Ecto neural progenitor cell (in vitro differentiated cells): ENCODE data around the gene ABHD2.
"Not testable (repeated sequence)": the region's sequence is repeated elsewhere in the genome, so short reads cannot be mapped to it uniquely, and the experiment has no call there.

Experiments
- DNase-seq: peaks from one replicate; pipeline ENCODE4 v3.0.0-alpha.2; 2018; ENCODE audit warnings: low spot score

Gene ABHD2

DNA sequence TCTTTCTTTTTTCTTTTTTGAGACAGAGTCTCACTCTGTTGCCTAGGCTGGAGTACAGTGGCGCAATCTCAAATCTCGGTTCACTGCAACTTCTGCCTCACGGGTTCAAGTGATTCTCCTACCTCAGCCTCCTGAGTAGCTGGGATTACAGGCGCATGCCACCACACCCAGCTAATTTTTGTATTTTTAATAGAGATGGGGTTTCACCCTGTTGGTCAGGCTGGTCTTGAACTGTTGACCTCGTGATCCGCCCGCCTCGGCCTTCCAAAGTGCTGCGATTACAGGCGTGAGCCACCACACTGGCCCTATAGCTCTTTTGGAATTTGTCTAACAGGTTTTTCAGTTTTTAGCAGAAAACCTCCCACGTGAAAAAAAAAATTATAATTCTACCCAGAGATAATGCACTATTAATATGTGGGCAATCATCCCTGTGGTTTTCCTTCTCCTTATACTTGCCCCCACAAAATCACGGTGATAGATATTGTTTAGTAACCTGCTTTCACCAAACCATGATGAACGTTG, 32.3 kb downstream of the ABHD2 start:
- DNase-seq: not testable (repeated sequence)

DNA sequence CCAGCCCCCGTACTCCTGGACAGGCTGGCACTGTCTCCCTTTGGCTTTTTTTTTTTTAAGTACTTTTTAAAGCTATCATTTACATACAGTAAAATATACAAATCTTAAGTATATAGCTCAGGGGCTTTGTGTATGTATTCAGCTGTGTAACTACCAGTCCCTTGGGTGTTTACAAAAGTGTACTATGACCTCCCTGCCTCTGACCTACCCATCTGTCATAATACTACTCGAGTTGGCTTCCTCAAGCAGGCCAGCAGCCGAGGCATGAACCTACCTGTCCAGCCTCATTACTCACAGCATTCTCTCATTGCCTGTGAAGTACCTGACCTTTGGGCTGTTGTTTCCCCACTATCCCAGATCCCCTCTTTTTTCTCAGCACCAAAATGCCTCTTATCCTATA, 33.2 kb downstream of the ABHD2 start:
- DNase-seq: no peak

DNA sequence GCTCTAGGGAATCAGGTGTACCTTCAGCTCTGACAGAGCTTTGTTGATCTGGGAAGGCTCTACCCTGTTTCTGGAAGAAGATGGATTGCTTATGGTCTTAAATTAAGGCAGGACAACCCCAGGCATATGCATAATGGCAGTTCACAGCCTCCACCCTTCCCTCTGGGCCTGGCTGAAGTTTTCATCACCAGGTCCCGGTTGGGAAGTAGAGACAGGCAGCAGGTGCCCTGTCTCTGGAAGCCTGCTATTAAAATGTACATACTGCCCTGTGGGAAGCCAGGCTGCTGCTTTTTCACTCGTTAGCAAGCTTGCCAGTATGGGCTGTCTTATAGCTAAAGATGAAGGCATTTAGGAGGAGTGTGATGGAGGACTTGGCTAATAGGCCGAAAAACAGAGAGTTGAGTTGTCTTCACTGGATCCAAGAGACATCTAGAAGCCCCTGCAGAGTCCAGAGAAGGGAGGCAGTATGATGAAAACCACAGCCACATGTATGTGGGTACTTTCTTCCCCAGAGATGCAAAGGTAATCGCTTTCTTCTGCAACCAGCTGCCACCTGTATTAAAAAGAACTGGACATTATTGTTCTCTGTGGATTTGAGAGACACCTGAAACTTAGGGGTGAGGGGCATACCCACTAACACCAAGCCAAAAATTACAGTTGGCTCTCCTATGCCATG, 34.4 kb downstream of the ABHD2 start:
- DNase-seq: no peak

DNA sequence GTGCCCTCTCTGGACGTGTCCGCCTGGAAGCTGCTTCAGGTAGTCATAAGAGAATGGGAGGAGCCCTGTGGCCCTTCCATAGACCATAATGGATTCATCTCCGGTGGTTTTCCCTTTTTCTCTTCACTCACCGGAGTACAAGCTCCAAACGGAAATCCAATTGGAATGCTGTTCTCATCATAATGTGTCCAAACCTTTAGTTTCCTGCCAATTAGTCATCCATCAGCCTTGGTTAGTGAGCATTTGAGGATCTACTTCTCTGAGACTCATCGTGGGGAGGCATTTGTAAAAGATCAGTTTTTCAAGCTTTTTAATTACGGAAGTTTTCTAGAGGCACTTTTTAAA, 34.9 kb downstream of the ABHD2 start:
- DNase-seq: no peak

DNA sequence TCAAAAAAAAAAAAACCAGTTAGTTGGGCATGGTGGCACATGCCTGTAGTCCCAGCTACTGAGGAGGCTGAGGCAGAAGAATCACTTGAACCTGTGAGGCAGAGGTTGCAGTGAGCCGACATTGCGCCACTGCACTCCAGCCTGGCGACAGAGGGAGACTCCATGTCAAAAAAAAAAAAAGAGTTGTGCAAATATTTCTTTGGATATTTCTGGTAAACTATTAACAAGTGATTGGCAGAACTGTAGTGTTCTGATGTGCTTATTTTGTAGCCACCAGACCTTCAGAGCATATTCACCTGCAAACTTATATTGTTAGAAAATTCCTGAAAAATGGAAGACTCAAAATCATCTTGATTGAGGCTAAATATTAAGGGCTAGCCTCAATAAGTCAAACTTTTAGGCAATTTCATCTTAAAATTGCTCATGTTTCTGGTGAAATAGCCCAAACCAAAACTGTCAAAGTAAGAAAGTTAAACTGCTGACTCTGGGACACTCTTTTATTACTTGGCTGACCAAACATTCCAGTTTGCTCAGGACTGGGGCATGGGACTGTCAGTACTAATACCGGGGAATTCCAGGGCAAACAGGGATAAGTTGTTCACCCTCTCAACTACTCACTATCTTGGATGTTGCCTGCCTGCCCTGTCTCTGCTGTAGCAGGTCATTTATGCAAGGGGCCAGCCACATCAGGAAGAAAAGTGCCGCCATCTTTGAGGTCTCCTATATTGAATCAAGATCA, 37.0 kb downstream of the ABHD2 start:
- no peak for DNase-seq

DNA sequence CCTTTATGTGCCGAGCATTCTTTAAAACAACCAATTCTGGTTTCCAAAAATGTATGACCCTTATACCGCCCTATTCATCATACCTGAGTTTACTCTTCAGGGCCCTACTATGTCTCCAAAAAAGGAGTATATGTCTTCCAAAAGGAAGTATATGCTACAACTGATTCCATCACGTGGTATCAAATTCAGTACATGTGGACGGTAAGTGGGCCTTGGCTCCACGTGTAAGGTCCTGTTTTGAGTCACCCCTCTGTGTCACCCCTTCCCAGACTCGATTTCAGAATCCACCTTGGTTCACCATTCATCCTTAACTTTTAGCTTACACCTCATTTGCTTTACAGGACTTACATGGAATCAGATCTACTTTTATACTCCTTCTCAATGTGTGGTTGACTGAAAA, 37.8 kb downstream of the ABHD2 start:
- DNase-seq: no peak

DNA sequence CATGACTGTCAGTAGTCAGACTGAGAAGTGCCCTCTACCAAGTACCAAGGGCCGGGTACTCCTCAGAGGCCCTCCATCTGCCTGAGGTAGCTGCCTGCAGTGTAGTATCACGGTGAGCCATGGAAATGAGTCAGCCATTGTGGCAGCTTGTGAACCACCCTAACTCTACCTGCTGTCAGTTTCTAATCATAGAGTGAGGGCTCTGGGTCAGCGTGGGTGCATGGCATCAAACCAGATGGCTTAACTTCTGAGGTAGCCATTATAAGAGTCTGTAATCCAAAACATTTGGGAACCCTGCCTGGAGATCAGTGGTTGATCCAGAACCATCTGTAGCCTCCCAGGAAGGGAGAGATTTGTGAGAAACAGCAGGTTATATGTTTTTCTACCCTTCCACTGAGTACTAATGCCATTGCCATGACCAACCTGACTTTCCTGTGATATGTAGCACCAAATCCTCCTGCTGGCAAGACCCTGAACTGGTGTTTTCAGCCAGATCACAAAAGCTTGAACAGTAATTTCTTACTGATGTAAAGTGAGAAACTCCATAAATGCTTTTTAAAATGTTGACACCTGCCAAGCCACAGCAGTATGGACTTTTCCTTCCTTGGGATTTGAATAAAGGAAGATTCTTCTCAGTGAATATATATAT, 38.9 kb downstream of the ABHD2 start:
- no peak for DNase-seq

DNA sequence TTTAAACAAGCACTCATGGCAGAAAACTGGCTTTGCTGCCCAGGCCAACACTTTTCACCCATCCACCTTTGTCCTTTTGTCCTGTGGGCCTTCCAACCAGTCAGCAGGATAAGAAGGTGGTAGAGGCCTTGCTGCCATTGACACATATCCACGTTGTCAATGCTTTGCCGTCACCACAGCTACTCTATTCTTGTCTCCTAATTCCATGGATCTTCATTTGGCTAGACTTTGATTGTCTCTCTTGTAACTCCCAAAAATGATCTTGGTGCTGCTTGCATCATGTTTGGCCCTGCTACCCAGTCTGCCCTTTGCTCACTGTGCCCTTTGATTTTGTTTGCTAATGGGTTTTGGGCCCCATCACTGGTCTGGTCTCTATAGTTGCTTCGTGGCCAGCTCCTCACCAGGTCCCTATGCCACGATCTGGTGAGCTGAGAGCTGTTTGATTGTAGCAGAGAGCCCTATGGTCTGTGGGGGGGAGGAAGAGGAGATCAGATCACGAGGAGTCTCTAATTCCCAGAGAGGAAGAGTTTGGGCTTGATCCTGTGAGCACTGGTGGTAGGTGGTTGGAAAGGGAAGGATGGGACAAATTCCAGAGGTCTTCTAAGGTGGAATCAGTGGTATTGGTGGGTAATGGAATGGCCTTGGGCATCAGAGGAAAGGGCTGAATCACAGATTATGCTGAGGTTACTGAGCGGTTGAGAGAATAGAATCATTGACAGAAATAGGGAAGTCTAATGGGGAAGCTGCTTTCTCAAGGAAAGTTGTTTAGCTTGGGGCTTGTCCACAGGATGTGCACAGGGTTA, 40.3 kb downstream of the ABHD2 start:
- DNase-seq: no peak

DNA sequence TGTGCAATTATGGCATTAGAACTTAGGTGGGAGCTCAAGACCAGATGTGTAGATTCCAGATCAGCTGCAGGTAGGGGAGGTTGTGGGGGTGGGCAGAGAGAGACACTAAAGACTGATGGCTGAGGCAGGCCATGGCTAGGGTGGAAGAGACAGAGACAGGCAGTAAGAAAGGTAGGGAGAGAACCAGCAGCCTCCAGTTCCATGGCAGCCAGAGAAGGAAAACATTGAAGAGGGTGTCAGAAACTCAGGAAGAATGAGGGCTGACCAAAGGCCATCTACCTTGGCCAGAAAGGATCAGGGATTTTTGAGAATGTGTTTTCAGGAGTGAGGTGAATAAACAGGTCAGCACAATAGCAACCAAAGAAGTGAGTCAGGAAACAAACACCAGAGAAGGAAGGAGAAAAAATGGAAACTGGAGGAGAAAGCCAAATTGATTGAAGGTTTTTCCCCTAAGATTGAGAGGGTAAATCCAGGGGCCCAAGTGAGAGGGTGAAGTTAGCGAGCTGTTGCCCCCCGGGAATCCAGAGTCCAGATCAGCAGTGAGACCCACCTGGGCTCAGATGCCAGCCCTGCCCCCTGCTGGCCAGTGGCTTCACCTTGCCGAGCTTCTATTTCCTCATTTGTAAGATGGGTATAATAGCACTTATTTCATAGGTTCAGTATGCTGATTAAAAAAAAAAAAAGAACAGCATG, 41.0 kb downstream of the ABHD2 start:
- DNase-seq: peak; percentile 58

DNA sequence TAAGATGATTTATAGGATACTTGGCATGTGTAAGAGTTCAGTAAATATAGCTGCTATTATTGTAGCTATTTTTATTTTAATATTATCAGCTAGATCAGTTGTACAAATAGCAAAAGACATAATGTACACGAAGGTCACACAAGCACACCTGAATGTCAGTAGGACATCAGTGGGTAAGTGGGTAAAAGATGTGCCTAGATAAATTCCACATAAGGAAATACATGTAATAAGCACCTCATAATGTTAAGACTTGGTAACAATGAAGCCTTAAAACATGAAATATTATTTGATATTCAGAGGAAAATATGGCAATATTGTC, 41.5 kb downstream of the ABHD2 start:
- no peak for DNase-seq

DNA sequence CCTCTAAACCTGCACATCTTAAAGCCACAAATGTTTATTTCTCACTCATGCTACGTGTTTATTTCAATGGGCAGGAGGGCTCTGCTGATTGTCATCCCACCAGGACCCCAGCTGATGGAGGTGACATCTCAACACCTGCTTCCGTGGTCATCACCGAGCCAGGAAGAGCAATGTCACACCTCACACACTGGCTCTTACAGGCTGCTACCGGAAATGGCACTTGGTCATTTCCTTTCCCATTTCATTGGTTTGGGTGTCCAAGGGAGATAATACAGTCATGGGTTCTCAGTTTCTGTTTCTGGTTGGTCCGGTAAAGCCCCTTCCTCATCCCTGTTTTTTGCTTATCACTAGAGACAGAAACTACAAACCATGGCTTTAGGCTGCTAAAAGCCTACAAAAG, 41.9 kb downstream of the ABHD2 start:
- DNase-seq: no peak

DNA sequence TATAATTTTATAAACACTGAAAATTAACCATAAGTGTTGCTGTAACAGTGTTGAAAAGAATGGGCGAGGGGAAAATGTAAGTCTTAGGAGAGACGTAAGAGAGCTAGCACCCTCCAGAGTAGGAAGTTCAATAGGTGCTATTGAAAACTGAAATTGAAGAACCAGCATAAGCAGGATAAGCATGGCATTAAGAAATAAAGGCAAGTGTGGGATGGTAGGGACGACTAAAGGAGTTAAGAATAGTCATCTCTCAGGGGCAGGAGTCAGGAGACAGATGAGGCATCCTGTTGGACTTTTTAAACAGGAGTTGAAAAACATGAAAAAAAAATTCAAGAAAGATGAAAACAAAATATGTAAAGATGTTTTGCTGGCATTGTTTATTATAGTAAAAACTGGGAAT, 43.5 kb downstream of the ABHD2 start:
- no peak for DNase-seq

DNA sequence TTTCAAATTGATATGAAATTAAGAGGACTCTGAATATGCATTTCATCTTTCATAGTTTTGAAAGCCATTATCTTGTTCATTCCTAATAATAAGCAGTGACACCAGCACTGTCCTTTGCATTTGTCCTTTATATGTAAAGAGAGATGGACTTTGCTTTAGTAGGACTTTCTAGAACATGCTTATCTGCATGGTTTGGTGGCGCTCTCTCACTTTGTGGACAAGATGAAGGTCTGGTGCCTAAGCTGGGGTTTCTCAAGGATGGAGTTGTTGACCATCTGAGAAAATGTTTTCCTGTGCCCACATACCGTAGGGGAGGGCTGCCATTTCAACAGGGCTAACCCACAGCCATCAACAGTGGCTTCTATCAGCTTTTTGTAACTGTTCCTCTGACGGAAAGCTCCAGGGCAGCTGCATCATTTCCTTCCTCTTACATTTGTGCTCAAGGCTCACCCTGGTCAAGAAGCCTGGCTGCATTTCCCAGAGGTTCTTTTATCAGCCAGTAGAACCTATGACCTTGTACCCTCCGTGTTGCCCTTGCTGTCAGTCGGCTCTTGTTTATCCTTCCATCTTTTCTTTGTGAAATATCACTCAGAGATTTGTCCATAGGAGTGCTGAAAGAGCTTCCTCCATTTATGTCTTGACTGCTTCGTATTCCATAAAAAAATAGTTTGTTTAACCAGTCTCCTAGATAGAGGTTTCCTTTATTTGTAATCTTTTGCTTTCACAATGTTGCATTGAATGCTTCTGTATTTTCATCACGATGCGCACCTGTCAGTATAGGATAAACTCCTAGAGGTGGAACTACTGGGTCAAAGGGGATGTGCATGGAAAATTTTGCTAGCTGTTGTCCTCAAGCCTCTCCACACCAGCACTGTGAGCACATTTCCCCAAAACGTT, 44.6 kb downstream of the ABHD2 start:
- DNase-seq: no peak

DNA sequence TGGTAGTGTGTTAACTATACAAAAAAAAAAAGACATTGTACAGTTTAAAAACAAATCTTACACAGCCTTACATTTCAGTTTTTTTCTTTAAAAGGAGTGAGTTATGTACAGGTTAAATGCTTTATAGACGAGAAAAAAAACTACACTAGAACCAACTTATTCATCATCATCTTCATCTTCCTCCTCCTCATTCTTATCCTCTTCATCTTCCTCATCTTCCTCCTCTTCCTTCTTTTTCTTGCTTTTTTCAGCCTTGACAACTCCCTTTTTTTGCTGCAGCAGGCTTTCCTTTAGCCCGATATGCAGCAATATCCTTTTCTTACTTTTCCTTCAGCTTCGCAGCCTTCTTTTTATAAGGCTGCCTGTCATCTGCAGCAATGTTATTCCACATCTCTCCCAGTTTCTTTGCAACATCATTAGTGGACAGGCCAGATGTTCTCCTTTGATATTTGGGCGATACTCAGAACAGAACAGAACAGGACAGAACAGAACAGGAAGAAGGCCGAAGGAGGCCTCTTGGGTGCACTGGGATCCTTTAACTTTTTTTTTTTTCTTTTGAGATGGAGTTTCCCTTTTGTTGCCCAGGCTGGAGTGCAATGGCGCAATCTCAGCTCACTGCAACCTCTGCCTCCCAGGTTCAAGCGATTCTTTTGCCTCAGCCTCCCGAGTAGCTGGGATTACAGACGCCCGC, 47.3 kb downstream of the ABHD2 start:
- not testable (repeated sequence) for DNase-seq

DNA sequence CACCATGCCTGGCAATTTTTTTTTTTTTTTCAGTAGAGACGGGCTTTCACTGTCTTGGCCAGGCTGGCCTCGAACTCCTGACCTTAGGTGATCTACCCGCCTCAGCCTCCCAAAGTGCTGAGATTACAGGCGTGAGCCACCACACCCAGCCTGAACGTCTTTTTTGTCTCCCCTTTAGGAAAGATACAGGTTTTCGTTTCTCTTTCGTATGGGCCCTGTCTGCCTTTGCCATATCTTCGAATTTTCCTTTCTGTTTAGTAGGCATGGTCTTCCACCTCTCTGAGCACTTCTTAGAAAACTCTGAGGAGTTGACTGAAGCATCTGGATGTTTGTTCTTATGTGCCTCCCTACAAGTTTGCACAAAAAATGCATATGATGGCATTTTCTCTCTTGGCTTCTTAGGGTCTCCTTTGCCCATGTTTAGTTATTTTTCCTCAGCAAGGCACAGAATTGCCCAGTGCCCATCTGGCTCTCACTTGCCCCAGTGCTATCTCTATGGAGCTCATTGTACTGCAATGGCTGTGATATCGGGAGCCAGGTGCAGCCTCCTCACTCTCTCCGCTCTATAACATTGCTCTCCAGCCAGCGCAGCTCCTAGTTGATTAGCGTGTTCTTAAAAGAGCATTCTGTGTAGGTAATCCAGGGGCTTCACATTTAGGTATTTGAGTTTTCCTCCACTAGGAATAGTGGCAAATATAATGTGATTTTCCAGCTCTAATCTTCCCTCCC, 48.0 kb downstream of the ABHD2 start:
- no peak for DNase-seq

DNA sequence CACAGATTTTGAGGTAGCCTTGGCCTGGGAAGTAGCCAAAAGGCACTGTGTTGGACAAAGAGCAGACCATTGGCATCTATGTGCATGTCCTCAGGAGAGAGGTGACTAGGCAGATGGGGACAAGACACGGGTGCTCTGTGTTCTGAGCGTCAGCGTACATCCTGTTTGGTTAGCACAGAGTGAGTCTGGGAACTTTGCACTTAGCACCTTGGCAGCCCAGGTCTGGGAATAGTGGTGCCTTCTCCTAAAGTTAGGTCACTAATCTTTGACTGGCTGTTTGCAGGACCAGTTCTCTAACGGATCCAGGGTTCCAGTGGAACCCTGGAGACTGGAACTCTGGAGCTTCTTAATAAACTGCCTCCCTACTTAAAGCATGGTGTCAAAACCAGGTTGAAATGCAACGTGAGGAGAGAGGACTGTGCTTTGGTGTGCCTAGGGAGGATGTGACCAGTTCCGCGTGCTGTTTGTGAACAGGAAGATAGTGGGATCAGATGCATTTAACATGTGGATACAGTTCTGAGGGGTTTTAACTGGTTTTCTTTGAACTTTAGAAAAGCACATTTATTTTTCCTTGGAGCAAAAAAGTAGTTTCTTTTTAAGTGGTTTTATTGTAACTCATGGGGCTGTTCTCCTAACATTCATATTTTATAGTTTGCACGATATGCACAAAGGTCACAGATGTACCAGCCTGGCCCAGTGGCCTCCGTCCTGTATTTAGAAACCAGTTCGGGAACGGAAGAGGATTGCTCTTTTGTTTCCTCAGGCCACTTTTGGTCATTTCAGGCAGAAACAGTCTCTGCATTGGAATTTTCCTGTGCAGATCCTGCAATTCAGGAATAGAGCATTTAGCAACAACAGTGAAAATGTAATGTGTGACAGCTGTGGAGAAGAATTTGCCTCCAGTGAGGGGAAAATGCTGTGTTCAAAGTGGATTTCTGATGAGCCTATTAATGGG, 48.8 kb downstream of the ABHD2 start:
- no peak for DNase-seq

DNA sequence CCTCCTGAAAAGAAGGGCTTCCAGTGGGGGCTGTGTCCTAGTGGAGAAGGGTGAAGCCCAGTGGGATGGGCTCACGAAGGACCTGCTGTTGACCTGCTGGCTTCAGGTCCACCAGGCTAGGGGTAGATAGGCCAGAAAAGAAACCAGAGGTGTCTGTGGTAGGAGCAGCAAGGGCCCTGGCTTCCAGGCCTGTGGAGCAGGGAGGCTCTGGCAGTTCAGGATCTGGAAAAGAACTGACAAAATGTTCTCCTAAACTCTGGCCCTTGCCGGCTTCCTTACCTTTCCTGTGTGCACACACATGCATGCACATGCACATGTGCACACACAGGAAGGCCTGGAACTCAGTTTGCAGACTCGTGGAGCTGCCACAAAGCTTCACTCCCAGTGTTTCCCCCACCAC, 49.7 kb downstream of the ABHD2 start:
- no peak for DNase-seq

DNA sequence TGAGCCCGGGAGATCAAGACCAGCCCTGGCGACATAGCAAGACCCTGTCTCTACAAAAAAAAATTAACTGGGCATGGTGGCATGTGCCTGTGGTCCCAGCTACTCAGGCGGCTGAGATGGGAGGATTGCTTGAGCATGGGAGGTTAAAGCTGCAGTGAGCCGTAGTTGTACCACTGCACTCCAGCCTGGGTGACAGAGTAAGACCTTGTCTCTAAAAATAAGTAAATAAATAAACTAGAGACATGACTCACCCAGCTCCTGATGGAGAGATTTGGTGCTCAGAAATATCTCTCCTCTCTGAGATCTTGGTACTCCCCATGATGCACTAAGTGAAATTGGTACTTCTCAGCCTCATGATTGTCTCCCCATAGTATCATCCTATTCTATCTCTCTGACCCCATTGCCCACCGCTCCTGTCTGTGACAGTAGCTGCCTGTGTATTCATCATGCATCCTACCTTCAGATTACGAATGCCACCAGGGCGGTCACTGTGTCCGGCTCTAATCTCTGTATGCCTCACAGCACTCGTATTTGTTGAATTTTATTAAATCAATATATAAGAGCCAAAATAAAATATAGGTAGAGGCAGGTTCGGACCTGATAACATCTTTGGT, 50.9 kb downstream of the ABHD2 start:
- DNase-seq: no peak
